H1 (cell line): Measurements from ENCODE around the gene MUC13. TPM values are rescaled to one million over a fixed set of nuclear protein-coding genes. Genes with fewer than 3 reads are reported as not detected.

Experiments
- polyA plus RNA-seq, 7 experiments: library from polyadenylated mRNA; depleted of rRNA in 3 of 7; stranded (reverse) in 5 of 7; unstranded in 2 of 7; fragments of >200 nt in 5 of 7; fragments of 200-250 nt in 2 of 7; gene quantifications; 1 replicate in 5 of 7; 2 replicates in 1 of 7; 4 replicates in 1 of 7; pipeline versions ENCODE4 v1.2.1 to v1.2.3, GENCODE V29; 2011 to 2013; ENCODE audit warnings: missing spikeins in 2 of 7, mixed read lengths in 2 of 7
- total RNA-seq: library from RNA; stranded (reverse); fragmentation: NEBNext Ultra II Directional; extraction: Animal tissue kit (Norgen Biotek cat#: 25700); gene quantifications from 2 replicates; pipeline ENCODE4 v1.2.1, GENCODE V29; 2021
- TF ChIP-seq, protein P1 (sequence below): IDR thresholded peaks from 2 replicates; pipeline ENCODE4 v1.6.1; 2012; ENCODE audit warnings: inconsistent platforms

Gene MUC13
- total and polyA plus RNA-seq, 2 of the 8 experiments (the other 6 are each of a cell fraction or from before 2014, with no cell fraction given): not detected

GRCh38 chr3:124888482-124889441 lies 45.8 kb downstream of the MUC13 start (continued):
- TF ChIP-seq, protein P1, sequence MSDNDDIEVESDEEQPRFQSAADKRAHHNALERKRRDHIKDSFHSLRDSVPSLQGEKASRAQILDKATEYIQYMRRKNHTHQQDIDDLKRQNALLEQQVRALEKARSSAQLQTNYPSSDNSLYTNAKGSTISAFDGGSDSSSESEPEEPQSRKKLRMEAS: 0 out of 2 replicates have a peak, but pooled peaks have one; percentile 40
